Stimulated activated memory B cell treated with anti-CD40 and anti-IgM and Interleukin-4, amounts not matched to agents 10 μg/mL and 1 μg/mL and 100 μg/mL, for 72 hours (primary cell): Measurements from ENCODE around the gene GOLGA6L10.
"Not testable (repeated sequence)": the region's sequence is repeated elsewhere in the genome, so short reads cannot be mapped to it uniquely, and the experiment has no call there.

ENCODE experiments used
- ATAC-seq: fragments of 150-1000 bp; cut with Tn5 transposase; 2 replicates; pipeline ENCODE4 v1.10.0; 2021
- H3K27ac Mint-ChIP-seq: one replicate; pipeline ENCODE4 v1.8.0; 2022; ENCODE audit warnings: mild to moderate bottlenecking, mixed read lengths
- H3K27me3 Mint-ChIP-seq: one replicate; pipeline ENCODE4 v1.8.0; 2022; ENCODE audit warnings: mixed read lengths
- H3K36me3 Mint-ChIP-seq: one replicate; pipeline ENCODE4 v1.8.0; 2022; ENCODE audit warnings: mixed read lengths
- H3K4me1 Mint-ChIP-seq: one replicate; pipeline ENCODE4 v1.8.0; 2022; ENCODE audit warnings: mixed read lengths
- H3K4me3 Mint-ChIP-seq: one replicate; pipeline ENCODE4 v1.8.0; 2022; ENCODE audit warnings: mild to moderate bottlenecking, moderate library complexity, mixed read lengths
- H3K9me3 Mint-ChIP-seq: one replicate; pipeline ENCODE4 v1.8.0; 2022; ENCODE audit warnings: mixed read lengths

The GOLGA6L10 gene

DNA sequence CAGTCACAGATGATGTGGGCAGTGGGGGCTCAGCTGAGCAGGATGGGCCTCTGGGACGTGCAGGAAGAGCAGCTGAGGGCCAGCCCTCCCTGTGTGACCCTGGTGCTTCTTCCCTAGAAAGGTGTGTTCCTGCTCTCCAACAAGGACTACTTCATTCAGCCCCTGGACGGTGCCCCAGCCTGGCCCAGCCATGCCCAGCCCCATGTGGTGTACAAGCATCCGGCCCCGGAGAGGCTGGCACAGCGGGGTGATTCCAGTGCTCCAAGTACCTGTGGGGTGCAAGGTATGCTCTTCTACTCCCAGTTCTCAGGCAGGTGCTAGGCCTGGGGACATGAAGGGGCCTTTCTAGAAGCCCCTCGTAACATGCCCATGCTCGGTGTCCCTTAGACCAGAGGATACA is 48.4 kb downstream of the GOLGA6L10 start:
- no peaks in the 10 kb centered on the region for H3K9me3 Mint-ChIP-seq
- H3K36me3 Mint-ChIP-seq, result no peaks in the 10 kb centered on the region
- no peaks in the 10 kb centered on the region for H3K4me1 Mint-ChIP-seq
- no peak overlapping the region for H3K27ac Mint-ChIP-seq
- ATAC-seq, result no peak
- H3K27me3 Mint-ChIP-seq, result peaks cover 25% of the 10 kb centered on the region
- no peak overlapping the region for H3K4me3 Mint-ChIP-seq

DNA sequence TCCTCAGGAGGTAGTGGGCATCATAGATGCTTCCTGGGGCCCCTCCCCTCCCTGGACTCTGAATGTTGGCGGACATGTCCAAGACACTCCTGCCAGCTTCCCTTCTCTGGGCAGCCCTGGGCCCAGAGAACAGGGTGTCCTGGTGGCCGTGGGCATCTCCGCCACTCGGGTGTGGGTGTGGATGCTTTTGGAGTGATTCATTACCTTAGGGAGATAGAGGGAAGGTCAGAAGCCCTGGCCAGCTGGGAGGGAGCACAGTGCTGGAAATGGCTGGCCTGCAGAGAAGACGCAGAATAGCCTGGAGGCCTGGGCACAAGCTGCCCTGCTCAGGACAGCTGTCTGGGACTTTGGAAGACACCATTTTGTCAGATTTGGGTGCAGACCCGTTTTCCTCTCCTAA is 48.9 kb downstream of the GOLGA6L10 start:
- not testable (repeated sequence) for H3K27ac Mint-ChIP-seq, H3K9me3 Mint-ChIP-seq, H3K36me3 Mint-ChIP-seq, ATAC-seq, H3K4me3 Mint-ChIP-seq, H3K4me1 Mint-ChIP-seq
- H3K27me3 Mint-ChIP-seq, result peaks cover 25% of the 10 kb centered on the region

DNA sequence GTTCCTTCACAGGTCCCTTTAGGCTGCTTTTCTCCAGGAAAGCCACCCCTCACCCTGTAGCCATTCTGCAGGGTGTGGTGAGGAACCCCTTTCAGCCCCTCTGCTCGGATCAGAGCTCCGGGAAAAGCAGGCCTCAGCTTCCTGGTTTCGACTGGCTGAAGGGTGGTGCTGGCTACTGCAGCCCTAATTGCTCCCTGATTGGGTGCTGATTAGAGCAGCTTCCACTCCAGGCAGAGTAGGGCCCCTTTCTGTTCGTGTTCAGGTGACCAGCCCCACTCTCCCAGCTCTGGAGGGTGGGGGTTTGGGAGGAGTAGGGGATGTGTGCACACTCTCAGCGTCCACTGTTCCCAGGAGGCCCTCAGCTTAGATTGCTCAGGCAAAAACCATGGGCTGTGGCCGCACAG is 49.8 kb downstream of the GOLGA6L10 start:
- not testable (repeated sequence) for H3K27ac Mint-ChIP-seq, H3K4me3 Mint-ChIP-seq, H3K4me1 Mint-ChIP-seq, H3K9me3 Mint-ChIP-seq, H3K36me3 Mint-ChIP-seq, ATAC-seq
- peaks cover 25% of the 10 kb centered on the region for H3K27me3 Mint-ChIP-seq

DNA sequence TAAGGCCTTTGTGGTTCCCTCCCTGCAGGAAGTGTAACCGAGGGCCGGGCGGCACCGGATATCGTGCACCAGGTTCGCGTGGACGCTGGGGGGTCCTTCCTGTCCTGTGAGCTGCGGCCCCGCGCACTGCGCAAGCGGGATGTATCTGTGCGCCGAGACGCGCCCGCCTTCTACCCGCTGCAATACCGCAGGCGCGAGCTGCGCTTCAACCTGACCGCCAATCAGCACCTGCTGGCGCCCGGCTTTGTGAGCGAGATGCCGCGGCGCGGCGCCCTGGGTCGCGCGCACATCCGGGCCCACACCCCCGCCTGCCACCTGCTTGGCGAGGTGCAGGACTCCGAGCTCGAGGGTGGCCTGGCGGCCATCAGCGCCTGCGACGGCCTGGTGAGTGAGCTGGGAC is 50.8 kb downstream of the GOLGA6L10 start:
- Mint-ChIP-seq H3K36me3 (no peaks in the 10 kb centered on the region), H3K27me3 (peaks cover 25% of the 10 kb centered on the region), H3K27ac (no peak overlapping the region), H3K4me1 (no peaks in the 10 kb centered on the region), H3K9me3 (no peaks in the 10 kb centered on the region), H3K4me3 (peak overlapping the region; percentile 2)
- peak; percentile 42 for ATAC-seq

DNA sequence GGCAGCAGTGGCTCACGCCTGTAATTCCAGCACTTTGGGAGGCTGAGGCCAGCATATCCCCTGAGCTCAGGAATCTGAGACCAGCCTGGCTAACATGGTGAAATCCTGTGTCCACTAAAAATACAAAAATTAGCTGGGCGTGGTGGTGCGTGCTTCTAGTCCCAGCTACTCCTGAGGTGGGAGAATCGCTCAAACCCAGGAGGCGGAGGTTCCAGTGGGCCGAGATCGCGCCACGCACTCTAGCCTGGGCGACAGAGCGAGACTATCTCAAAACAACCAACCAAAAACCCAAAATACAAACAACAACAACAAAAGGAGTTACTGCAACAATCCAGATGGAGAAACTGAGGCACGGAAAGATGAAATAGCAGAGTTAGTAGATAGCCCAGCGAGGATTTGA is 51.2 kb downstream of the GOLGA6L10 start:
- H3K4me1 Mint-ChIP-seq, result no peaks in the 10 kb centered on the region
- H3K9me3 Mint-ChIP-seq, result no peaks in the 10 kb centered on the region
- H3K4me3 Mint-ChIP-seq, result peak overlapping the region; percentile 48
- H3K27ac Mint-ChIP-seq, result no peak overlapping the region
- H3K27me3 Mint-ChIP-seq, result peaks cover 25% of the 10 kb centered on the region
- ATAC-seq, result no peak
- no peaks in the 10 kb centered on the region for H3K36me3 Mint-ChIP-seq

DNA sequence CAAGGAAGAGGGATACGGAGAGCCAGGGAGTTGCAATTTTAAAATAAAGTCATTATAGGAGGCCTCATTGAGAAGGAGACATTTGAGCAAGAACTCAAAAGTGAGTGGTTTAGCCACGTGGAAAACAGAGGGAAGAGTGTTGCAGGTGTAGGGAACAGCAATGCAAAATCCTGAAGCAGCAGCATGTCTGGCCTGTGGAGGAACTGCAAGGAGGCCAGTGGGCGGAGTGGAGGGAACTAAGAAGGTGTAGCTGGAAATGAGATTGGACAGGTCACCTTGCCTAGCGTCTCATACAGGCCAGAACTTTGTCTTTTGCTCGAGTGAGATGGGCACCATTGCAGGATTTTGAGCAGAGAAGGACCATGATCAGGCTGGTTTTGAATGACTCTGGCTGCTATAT is 51.7 kb downstream of the GOLGA6L10 start:
- no peak for ATAC-seq
- no peaks in the 10 kb centered on the region for H3K36me3 Mint-ChIP-seq
- H3K9me3 Mint-ChIP-seq, result no peaks in the 10 kb centered on the region
- no peaks in the 10 kb centered on the region for H3K4me1 Mint-ChIP-seq
- no peak overlapping the region for H3K27ac Mint-ChIP-seq
- peaks cover 25% of the 10 kb centered on the region for H3K27me3 Mint-ChIP-seq
- H3K4me3 Mint-ChIP-seq, result no peak overlapping the region

DNA sequence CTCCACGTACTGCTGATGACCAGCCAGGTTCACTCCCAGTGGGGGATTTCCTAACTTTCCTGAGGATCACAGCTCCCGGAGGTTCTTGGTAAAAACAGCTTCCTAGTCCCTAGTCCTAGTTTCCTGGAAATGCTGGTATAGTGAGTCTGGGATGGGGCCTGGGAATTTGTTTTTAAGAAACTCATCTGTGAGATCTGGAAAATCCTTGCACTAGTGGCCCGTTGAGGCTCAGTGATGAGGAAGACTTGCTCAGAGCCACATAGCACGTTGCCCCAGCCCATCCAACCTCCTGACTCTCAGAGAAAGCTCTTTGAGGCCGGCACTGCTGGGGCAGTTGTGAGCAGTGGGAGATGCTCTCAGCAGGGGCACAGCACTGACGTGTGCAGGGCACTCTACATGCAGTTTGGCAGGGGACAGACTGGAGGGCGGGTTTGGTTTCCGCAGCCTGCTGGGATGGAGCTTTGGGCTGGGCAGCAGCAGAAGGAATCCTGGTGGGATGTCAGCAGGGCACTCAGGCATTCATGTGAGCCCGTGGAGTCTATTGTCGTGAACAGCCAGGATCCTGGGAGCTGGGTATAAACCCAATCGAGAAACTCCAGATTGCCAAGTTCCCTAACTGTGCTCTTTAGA is 55.1 kb downstream of the GOLGA6L10 start:
- Mint-ChIP-seq H3K27ac (no peak overlapping the region), H3K4me3 (no peak overlapping the region), H3K27me3 (peaks cover 23% of the 10 kb centered on the region), H3K36me3 (peaks cover 6% of the 10 kb centered on the region), H3K9me3 (peaks cover 9% of the 10 kb centered on the region), H3K4me1 (no peaks in the 10 kb centered on the region)
- no peak for ATAC-seq

DNA sequence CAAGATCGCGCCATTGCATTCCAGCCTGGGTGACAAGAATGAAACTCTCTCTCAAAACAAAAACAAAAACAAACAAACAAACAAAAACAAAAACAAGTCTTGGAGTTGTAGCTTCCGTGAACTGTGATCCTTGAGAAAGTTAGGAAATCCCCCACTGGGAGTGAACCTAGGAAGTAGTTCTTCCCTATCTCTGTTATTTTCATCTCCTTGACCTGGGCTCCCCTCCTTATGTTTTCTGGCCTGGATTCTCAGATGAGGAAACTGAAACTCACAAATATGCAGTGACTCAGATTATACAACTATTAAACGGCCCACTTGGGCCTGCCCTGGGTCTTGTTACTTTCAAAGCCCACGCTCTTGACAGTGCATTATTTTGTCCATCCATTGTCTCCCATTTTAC is 57.0 kb downstream of the GOLGA6L10 start:
- ATAC-seq, result no peak
- H3K4me3 Mint-ChIP-seq, result no peak overlapping the region
- H3K36me3 Mint-ChIP-seq, result peaks cover 6% of the 10 kb centered on the region
- no peak overlapping the region for H3K27ac Mint-ChIP-seq
- peaks cover 4% of the 10 kb centered on the region for H3K27me3 Mint-ChIP-seq
- H3K4me1 Mint-ChIP-seq, result peaks cover 5% of the 10 kb centered on the region
- H3K9me3 Mint-ChIP-seq, result peaks cover 12% of the 10 kb centered on the region
